ENCODE measurements around the gene DDX10.

DNA sequence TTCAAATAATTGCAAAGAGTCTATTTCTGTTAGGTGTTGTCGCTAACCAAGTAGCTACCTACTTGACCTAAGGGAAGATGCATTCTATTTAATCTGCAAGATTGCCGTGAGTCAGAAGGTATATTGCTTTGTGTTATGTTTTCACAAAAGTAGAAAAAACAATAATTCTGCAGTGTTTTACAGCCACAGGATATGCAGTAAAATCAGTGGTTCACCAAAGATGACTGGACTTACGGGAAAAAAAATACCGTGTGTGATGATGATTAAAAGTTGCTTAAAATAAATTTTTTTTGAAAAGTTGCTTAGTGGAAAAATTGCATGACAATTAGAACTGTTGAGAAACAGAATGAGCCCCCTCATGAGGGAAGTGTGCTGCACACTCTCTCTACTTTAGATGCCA, 209.1 kb downstream of the DDX10 start:
- TF ChIP-seq, protein P1, sequence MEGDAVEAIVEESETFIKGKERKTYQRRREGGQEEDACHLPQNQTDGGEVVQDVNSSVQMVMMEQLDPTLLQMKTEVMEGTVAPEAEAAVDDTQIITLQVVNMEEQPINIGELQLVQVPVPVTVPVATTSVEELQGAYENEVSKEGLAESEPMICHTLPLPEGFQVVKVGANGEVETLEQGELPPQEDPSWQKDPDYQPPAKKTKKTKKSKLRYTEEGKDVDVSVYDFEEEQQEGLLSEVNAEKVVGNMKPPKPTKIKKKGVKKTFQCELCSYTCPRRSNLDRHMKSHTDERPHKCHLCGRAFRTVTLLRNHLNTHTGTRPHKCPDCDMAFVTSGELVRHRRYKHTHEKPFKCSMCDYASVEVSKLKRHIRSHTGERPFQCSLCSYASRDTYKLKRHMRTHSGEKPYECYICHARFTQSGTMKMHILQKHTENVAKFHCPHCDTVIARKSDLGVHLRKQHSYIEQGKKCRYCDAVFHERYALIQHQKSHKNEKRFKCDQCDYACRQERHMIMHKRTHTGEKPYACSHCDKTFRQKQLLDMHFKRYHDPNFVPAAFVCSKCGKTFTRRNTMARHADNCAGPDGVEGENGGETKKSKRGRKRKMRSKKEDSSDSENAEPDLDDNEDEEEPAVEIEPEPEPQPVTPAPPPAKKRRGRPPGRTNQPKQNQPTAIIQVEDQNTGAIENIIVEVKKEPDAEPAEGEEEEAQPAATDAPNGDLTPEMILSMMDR (IDR thresholded peaks at IDR 0.05; ENCODE audit: low read depth, low read length, missing input control), result no peak
- TF ChIP-seq FOXA2 (IDR thresholded peaks at IDR 0.05) (no peak), YY1 (IDR thresholded peaks at IDR 0.05) (no peak), SP1 (IDR thresholded peaks at IDR 0.05) (no peak), RAD21 (IDR thresholded peaks at IDR 0.05) (no peak)
- TF ChIP-seq, protein P2, sequence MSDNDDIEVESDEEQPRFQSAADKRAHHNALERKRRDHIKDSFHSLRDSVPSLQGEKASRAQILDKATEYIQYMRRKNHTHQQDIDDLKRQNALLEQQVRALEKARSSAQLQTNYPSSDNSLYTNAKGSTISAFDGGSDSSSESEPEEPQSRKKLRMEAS (IDR thresholded peaks at IDR 0.05), result no peak
